GM18505 (cell line): ENCODE results near the gene ATXN7L3.

ENCODE experiments used
- ATAC-seq: cut with Tn5 transposase; IDR thresholded peaks from one replicate; pipeline ENCODE4 v1.9.1; 2021; ENCODE audit not compliant: unreplicated experiment
- POLR2A ChIP-seq: IDR thresholded peaks from 4 replicates; pipeline ENCODE4 v1.6.1; 2011; ENCODE audit warnings: borderline replicate concordance; ENCODE audit not compliant: insufficient read depth, insufficient read length; ENCODE audit errors: extremely low read depth

ATXN7L3 gene

GRCh38 chr17:44200478-44201155 lies 933 bp upstream of the ATXN7L3 start:
- peak; percentile 56 for TF ChIP-seq POLR2A
- ATAC-seq, result no peak

- peak; percentile 20 for ATAC-seq
These were observed 747 bp downstream of the ATXN7L3 start for GRCh38 chr17:44198721-44199552.

GRCh38 chr17:44197980-44198720 lies 1.5 kb downstream of the ATXN7L3 start:
- ATAC-seq, result no peak

More at GRCh38 chr17:44198721-44199552, 747 bp downstream of the ATXN7L3 start:
- TF ChIP-seq POLR2A, result peak; percentile 55

GRCh38 chr17:44197107-44197506 lies 2.6 kb downstream of the ATXN7L3 start:
- ATAC-seq, result no peak
- TF ChIP-seq POLR2A, result no peak

More at GRCh38 chr17:44197980-44198720, 1.5 kb downstream of the ATXN7L3 start:
- peak; percentile 47 for TF ChIP-seq POLR2A

DNA sequence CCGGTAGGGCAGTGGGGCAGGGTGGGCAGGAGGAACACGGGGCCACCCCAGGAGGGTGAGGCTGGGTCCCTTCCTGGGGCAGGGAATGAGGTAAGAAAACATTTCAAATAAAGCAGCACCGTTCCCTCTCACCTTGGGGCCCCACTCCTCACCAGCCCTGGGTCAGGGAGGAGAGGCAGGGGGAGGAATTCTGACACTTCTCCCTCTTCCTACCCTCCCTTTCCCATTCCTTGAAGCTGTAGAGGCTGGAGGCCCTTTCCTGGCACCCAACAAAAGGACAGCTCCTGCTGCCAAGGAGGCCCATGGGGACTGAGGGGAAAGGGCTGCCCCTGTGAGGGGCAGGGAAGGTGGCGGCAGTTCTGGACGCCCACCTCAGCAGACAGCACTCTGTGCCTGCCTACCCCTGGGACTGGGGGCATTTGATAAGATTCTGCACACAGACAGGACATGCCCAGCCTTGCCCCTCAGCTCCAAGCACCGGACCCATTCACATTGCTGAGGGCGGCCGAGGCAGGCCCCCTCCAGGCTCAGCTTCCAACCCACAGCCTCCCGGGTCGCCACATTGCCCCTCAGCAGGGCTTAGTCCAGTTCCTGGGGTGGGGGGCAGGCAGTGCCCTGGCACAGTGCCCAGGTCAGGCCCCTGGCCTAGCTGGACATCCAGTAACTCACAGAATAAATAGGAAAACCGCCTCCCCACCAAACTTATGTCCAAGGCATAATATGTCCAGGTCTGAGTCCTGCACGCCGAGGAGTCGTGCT lies 6.2 kb downstream of the ATXN7L3 start:
- ATAC-seq, result no peak
- TF ChIP-seq POLR2A, result peak; percentile 27

- no peak for TF ChIP-seq POLR2A
- ATAC-seq, result no peak
These were observed 6.9 kb downstream of the ATXN7L3 start for GRCh38 chr17:44192750-44193149.

DNA sequence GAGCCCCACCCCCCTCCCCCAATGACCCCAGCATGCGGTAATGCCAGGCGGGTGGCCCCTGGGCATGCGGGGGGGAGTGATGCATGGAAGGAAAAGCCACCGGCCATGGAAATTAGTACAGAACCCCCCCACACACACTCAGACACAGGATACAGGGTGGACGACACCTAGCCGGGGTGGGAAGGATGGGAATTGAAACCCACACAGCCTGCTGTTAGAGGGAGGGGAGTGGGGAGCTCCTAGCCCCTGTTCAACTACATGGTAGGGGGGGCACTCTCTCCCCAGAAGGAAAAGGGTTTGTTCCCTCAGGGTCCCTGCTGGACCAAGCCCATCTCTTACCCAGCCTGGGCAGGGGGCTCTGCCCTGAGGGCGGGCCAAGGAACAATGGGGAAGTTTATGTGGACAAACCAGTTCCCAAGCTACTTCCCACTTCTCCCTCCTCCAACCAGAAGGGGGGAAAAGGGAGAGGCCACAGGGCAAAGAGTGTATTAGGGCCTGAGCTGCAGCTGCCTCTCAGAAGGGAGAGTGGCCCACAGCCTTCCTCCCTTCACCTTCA lies 7.7 kb downstream of the ATXN7L3 start:
- no peak for ATAC-seq
- TF ChIP-seq POLR2A, result peak; percentile 34

- no peak for TF ChIP-seq POLR2A
- no peak for ATAC-seq
These were observed 8.3 kb downstream of the ATXN7L3 start for GRCh38 chr17:44191369-44191768.

GRCh38 chr17:44190481-44190880 lies 9.2 kb downstream of the ATXN7L3 start:
- TF ChIP-seq POLR2A, result no peak
- no peak for ATAC-seq

DNA sequence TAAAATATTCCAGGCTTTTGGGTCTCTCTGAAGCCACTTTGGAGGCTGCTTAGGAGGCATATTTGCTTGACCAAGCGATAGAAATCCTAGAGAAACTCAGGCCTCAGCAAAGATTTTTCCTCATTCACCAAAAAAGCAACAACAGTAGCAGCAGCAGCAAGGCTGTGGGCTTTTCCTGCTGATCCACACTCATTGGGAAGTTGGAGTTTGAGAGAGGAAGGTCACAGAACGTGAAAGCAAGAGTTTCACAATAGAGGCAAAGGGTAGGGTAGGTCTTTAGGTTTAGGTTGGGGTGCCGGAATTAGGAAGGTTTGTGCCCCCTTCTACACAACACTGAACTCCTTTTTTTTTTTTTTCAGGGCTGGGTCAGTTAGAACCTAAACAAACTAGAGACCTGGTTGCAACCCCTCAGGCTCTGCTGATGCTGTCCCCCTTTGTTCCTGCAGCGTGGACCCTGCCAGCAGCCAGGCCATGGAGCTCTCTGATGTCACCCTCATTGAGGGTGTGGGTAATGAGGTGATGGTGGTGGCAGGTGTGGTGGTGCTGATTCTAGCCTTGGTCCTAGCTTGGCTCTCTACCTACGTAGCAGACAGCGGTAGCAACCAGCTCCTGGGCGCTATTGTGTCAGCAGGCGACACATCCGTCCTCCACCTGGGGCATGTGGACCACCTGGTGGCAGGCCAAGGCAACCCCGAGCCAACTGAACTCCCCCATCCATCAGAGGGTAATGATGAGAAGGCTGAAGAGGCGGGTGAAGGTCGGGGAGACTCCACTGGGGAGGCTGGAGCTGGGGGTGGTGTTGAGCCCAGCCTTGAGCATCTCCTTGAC lies 10.9 kb downstream of the ATXN7L3 start:
- no peak for ATAC-seq
- no peak for TF ChIP-seq POLR2A

DNA sequence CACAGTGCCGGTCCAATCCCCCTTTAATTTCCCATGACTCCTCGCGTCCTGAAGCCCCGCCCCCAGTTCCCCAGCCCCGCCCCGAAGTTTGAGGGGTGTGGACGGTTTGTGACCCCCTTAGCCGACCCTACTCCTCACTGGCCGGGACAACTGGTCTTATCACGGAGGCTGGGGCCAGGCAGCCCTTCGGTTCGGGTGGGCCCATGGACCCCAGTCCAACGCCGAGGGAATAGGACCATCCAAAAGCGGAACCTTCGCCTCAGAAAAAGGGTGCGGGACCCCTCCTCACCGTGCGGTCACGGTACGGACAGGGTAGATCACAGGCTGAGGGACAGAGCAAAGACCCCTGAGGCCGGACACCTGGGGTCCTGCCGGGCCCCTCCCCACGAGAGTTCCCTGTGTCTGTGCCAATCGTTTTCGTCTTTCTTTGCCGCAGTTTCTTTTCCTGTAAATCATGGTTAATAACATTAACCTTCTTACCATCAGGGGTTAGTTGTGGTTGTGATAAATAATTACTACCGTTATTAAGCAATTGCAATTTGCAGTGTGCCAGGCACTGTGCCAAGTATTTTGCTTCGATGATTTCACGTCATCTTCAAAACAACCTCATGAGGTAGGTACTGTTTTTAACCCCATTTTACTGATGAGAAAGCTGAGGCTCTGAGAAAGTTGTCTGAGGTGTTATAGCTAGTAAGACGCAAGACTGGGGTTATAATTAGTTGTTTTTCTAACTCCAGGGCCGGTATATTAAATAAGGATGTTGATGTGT lies 12.4 kb downstream of the ATXN7L3 start:
- TF ChIP-seq POLR2A, result no peak
- peak; percentile 39 for ATAC-seq
